GM19328 (cell line): ENCODE measurements around the gene PAK2.
"Not testable (repeated sequence)": the region's sequence is repeated elsewhere in the genome, so short reads cannot be mapped to it uniquely, and the experiment has no call there.

Experiments used
- ATAC-seq: cut with Tn5 transposase; IDR thresholded peaks from one replicate; pipeline ENCODE4 v1.9.1; 2021; ENCODE audit warnings: mild to moderate bottlenecking, moderate library complexity; ENCODE audit not compliant: unreplicated experiment

Gene PAK2

DNA sequence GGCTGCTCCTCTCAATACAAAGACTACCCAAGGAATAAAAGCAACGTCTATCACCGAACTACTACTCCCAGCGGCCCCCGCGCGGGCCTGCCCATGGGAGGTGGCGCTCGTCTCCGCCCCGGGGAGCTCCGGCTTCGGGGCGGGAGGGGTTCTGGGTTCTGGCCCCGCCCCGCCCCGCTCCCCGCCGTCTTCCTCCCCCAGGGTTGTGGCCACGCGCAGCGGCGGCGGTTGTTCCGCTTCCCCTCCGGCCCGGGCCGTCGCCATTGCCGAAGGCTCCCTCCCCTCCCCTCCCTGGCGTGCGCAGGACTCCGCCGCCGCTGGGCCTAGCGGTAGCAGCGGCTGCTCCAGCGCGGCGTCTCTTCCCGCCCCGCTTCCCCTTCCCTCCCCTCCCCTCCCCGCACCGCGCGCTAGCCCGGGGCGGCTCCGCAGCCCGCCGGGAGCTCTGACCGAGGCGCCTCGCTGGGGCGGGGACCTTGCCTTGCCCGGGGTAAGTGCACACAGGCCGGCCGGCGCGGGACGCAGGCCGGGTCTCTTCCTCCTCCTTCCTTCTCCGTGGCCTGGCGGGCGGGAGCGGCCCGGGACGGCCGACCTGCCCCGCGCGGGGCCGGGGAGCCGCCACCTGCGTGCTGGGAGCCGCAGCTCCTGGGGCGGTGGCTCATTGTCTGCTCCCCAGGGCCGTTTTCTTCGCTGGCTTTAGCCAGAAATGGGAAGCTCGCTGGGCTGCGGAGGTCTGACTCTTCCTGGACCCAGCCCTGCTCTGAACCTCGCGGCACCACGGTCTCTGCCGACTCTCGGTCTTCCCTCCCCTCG is at the start of gene PAK2:
TSS of gene PAK2 (plus strand) at position 187 of the 810 bp plus-strand sequence. CDS start 42,790 bp downstream, outside the sequence.
- peak; percentile 91 for ATAC-seq

DNA sequence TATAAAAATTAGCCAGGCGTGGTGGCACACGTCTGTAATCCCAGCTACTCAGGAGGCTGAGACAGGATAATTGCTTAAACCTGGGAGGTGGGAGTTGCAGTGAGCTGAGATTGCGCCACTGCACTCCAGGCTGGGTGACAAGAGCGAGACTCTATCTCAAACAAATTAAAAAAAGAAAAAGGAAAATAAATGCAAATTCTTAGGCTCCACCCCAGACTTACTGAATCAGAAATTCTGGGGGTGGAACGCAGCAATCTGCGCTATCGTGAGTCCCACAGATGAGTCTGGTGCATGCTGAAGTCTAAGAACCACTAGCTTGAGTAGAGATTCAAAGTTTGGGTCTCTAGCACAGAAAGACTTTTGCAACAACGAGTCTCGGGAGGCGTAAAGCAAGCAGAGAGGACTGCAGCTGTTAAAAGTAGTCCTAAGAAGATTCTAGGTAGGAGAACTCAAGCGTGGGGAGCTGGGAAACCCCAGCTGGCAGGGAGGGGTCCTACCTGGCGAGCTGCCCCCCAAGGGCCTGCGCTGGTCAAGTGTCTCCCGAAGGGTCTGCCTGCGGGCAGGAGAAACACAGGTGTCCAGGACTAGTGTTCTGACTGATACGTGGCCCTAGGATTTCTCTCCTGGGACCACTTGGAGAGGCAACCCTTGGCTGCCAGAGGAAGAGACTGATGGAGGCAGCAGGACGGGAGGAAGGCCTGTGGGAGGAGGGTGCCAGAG is 49.6 kb upstream of the PAK2 start:
- ATAC-seq = no peak

DNA sequence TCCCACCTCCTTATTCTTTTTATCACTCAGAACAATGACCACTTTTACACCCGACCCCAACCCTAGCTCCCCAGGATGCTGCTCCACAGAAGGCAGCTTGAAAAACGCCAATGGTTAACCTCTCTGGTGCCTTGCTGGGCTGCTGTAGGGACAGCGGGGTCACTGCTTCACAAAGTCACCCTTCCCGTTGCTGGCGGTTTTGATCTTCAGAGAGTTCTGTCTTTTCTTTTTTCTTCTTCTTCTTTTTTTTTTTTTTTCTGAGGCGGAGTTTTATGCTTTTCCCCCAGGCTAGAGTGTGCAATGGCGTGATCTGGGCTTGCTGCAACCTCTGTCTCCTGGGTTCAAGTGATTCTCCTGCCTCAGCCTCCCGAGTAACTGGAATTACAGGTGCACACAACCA is 48.3 kb upstream of the PAK2 start:
- no peak for ATAC-seq

DNA sequence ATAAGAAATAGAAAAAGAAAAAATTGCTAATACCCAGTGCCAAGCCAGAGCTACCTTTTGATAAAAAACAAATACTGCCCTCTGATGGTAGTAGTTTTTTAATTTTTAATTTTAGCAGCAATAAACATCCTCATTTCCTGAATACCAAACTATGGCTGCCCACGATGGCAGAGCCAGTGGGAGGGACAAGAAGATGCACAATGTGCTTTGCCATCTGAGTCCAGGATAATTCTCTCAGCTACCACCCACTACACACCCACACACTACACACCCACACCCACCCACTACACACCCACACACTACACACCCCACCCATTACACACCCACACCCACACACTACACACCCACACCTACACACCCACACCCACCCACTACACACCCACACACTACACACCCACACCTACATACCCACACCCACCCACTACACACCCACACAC is 45.4 kb upstream of the PAK2 start:
- no peak for ATAC-seq

DNA sequence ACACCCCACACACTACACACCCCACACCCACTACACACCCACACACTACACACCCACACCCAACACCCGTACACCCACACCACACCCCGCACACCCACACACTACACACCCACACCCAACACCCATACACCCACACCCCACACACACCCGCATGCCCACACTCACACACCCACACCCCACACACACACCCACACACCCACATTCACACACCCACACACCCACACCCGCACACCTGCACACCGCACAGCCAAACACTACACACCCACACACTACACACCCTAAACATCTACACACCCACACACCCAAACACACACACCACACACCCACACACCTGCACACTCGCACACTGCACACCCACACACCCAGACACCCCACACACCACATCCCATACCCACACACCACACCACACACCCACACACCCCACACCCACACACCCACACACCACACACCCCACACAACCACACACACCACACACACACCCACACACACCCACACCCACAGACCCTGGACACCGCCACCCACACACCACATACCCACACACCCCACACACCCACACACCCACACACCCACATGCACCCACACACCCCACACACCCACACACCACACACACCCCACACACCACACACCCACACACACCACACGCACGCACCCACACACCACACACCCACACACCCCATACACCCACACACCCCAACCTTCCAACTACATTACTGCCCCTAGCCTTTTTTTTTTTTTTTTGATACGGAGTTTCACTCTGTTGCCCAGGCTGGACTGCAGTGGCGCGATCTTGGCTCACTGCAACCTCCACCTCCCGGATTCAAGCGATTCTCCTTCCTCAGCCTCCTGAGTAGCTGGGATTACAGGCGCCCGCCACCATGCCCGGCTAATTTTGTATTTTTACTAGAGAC is 44.5 kb upstream of the PAK2 start:
- ATAC-seq = no peak

DNA sequence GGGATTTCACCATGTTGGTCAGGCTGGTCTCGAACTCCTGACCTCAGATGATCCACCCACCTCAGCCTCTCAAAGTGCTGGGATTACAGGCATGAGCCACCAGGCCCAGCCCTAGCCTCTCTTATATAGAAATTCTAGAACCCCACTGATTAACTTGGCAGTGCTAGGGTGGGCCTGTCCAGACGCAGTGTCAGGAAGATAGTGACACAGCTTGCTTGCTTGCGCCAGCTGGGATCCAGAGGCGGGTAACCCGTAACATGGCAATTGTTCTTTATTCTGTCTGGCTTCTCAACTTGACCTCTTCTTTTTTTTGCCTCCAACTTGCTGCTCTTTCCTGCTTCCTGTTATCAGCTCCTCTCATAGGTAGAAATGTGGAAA is 43.8 kb upstream of the PAK2 start:
- ATAC-seq = no peak

DNA sequence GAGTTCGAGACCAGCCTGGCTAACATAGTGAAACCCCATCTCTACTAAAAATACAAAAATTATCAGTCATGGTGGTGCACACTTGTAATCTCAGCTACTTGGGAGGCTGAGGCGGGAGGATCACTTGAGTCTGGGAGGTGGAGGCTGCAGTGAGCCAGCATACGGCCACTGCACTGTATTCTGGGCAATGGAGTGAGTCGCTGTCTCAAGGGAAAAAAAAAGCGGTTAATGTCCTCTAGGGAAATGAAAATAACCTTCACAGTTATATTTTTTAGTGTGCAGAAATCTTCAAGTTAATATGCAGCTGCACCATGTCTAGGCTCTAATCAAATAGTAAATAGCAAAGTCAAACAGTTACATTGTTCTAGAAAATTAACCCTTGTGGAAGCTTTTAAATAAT is 42.4 kb upstream of the PAK2 start:
- no peak for ATAC-seq

DNA sequence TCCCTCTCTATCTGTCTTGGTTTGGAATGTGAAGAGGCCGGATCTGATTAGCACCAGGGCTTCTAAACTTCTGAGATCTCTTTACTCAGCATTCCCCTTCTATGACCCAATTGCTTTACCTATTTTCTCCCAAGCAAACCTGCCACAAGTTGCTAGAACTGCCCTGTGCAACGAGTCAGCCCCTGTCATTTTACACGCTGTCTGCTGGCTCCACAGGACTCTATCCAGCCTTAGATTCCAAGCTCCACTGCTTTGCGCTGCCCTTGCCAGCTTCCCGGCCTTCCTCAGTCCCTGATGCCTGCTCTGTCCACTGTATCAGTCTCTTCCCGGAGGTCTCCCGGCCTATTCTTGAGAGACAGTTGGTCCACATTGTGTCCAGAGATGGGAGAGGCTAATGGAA is 39.9 kb upstream of the PAK2 start:
- ATAC-seq = no peak

DNA sequence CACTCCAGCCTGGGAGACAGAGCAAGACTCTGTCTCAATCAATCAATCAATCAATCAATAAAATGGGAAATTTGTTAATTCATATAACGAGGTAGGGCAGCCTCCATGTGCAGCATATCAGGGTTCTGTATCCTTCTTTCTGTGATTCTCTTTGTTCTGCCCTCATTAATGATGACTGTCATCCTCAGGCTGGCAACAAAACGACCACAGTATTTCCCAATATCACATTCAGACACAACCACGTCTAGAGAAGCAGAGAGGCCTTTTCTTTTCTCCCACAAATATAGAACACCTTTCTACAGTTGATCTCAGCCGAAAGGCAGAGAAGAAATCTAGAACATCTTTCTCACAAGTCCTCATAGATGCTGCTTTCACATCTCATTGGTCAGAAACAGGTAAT is 38.9 kb upstream of the PAK2 start:
- ATAC-seq = no peak

DNA sequence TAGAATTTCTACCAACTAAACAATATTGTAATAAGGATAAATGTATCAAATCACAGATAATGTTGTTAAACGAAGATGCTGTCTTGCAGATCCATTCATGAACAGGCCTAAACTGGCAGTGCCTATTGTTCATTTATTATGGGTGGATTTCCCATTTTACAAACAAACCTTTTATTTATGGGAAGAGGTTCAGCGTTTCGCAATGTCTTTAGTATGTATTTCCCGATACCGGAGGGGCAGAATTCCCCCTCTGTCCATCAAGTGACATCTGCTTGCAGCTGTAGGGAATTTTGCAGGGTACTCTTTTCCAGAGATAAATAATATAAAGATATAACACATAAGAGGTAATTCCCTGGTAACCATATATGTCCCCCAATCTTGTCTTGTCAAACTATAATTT is 33.3 kb upstream of the PAK2 start:
- no peak for ATAC-seq

DNA sequence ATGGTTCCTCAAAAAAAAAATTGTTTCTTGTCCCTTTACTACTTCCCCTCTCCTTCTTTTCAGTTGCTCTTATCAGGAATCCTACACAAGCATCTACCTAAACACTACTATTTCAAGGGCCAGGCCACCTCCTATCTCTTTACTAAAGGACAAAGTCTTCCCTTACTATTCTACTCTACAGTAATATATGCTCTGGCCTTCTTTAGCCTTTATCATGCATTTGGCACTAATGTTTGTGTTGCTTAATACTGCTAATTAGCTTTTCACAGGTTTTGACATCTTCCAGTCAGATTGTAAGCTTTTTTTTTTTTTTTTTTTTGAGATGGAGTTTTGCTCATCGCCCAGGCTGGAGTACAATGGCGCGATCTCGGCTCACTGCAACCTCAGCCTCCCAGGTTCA is 32.9 kb upstream of the PAK2 start:
- ATAC-seq = no peak

DNA sequence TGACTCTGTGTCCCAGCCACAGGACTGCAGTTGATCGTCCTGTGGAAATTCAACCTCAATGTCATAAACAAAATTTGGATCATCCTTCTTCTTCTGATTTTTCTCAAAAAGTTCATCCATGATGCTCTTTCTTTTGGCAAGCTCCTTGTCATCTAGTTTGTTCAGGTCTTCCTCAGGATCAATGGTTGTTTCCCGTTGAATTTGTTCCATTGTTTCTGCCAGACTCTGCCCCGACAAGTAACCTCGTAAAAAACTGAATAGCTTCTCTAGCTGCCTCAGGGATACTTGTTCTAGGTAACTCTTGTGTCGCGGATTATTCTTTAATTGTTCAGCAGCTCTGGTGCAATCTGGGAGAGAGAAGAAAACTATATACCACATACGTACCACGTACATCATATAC is 32.1 kb upstream of the PAK2 start:
- no peak for ATAC-seq

DNA sequence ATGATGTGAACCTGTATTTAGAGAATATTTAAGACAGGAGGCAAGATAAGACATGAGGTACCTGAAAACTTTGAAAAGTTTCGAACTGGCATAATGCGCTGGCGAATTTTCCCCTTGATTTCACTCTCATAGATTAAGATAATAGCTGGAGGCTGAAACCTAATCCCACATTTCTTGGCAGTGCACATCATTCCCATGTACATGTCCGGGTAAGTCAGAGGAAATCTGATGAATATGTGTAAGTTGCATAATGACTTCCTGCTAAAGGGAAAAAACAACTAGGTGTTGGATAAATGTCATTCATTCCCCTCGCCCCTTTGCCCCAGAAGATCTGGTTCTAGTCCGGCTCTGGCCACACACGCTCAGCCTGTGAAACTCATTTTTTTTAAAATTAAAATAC is 31.2 kb upstream of the PAK2 start:
- ATAC-seq = no peak

DNA sequence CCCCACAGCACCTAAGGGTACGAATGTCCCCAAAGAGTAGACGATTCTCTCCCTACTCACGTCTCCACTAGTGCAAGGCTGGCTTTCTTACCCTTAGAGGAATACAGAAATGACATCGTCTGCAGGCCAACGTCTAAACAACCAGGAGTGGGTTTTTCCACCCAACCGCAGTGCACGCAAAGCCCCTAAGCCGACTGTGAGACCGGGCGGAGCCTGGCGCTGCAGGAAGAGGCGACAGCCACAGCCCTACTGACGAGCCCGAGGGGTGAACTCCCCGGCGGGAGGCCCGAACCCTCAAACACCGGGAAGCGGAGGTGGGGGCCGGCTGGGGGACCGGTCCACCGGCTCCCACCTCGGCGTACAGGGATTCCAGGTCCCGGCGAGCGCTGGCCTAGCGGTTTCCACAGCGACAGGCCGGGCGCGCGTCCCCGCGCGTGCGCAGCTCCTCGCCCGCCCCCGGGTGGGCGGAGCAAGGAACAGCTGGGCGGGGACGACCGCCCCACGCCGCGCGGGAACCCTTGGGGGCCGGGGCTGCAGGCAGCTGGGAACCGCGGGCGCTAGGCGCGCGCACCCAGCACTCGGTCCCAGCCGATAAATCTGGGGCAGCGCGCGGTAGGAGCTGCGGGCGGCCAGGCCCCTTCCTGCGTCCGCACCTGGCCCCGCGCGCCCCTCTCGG is 27.7 kb upstream of the PAK2 start, which contains the start of the genes CEP19 and PIGX:
TSS of gene CEP19 (minus strand) at position 413 of the 676 bp plus-strand sequence. CDS start 3,593 bp downstream, outside the sequence.
TSS of gene PIGX (plus strand) at position 540 of the 676 bp plus-strand sequence.
- ATAC-seq = peak; percentile 84

DNA sequence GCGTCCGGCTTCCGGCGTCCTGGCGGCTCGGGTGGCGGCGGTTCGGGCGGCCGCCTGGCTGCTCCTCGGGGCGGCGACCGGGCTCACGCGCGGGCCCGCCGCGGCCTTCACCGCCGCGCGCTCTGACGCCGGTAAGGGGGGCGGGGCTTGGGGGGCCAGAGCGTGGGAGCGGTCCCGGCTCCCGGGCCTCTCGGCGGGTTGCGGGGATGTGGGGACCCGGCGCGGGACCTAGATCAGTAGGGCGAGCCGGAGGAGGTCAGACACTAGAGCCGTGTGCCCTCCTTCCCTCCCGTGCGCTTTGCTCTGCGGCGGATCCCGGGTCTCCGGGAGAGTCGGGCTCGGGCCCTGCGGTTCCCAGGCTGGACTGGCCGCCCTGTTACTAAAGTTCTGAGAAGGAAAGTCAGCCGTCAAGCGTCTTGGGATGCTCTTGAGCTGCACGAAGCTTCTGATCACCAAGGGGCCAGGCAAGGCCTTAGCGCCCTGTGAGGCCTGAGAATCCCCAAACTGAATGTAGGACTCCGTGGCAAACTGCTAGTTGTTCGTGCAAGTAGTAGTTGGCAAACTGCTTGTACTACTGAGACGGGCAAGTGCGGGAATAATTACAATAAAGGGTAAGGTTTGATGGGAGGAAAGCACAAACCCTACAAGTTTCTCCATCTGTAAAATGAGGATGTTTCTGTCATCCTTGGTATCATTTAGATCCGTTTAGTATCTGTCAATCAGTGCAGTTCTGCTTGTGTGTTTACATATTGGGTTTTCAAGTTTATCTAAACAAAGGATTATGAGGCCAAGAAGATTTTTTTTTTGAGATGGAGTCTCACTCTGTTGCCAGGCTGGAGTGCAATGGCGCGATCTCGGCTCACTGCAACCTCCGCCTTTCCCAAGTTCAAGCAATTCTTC is 26.9 kb upstream of the PAK2 start:
- peak; percentile 58 for ATAC-seq

DNA sequence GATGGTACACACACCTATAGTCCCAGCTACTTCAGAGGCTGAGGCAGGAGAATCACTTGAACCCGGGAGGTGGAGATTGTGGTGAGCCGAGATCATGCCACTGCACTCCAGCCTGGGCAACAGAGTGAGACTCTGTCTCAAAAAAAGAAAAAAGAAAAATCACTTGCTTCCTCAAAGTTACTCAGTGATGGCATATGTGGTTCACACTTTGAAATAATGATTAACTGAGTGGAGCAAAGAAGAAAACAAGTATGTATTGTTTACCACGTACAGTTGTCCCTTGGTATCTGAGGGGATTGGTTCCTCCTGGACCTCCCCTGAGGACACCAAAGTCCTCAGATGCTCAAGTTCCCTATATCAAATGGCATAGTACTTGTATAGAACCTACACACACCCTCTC is 22.5 kb upstream of the PAK2 start:
- ATAC-seq = not testable (repeated sequence)

DNA sequence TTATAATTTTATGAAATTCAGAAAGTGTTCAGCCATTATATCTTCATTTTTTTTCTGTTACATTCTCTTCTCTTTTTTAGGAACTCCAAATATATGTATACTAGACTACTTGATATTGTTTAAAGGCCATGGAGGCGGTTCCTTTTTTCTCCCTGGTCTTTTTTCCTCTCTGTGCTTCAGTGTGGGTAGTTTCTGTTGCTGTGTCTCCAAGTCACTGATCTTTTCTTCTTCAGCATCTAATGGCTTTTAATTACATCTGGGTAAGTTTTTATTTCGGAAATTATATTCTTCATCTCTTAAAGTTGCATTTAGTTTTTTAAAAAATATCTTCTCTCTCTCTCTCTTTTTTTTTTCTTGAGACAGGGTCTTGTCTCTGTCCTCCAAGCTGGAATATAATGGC is 18.6 kb upstream of the PAK2 start:
- no peak for ATAC-seq

DNA sequence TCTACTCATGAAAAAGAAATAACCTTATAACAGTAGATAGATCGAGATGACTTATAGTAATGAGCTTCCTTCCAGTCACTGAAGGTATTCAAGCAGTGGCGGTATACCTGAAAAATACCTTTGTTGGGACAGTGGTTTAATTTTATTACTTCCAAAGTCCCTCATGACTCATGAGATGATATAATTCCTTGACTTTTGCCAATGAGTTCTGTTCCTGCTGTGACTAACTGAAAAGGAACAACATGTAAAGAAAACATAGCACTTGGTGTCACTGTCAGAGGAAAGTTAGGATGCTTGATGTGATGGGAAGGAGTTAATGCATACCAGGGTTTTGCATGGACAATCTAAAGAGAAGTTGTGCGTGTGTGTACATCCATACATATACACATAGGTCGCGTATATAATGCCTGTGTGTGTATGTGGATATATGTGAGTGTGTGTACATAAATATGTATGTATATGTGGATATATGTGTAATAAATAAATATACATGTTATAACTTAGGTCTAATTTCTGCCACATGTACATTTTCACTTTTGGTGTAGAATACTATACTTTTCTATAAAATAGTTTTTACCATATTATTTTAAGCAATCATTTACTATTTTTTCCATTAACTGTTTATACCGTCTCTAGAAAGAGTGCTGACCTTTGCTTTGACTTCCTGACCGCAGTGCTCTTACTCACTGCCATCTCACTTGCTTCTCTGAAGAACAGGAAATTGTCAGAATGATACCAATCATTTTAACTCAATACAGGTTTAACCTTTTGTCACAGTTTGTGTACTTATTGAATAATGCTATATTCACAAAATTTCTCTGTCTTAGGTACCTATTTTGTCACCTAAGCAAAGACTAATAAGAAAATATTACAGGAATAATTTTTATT is 12.6 kb upstream of the PAK2 start:
- ATAC-seq = no peak

DNA sequence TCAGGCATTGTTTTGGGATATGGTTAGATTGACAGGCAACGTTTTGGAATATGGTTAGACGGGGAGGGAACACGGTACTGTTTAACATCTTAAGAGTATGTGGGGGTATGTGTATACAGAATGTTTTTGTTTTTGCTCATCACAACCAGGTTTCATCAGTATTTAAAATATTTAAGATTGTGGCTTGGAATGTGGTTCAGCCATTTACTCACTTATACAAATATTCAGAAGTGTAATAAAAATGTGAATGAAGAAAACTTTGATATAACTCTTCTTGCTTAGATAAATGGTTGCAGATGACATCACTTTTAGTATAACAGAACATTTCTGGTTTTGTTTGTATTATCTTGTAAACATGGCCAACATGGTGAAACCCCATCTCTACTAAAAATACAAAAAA is 3.9 kb upstream of the PAK2 start:
- no peak for ATAC-seq
